ENCODE measurements around the gene NLGN1.

- TF ChIP-seq CTCF (IDR thresholded peaks at IDR 0.05): no peak
- no peak for TF ChIP-seq POLR2A (IDR thresholded peaks at IDR 0.05)
These were observed 675.1 kb downstream of the NLGN1 start for GRCh38 chr3:174072675-174073074.

Measured in lower leg skin (tissue), 3 donors.